HG02571 (cell line): ENCODE measurements around the gene USP48.
"Not testable (repeated sequence)": the region's sequence is repeated elsewhere in the genome, so short reads cannot be mapped to it uniquely, and the experiment has no call there.

Source experiments
- ATAC-seq: cut with Tn5 transposase; IDR thresholded peaks from one replicate; pipeline ENCODE4 v1.9.1; 2021; ENCODE audit warnings: mild to moderate bottlenecking, moderate library complexity; ENCODE audit not compliant: unreplicated experiment

USP48 gene

GRCh38 chr1:21704145-21704544 lies 78.8 kb downstream of the USP48 start:
- ATAC-seq: no peak

GRCh38 chr1:21703318-21703963 lies 79.5 kb downstream of the USP48 start:
- no peak for ATAC-seq

DNA sequence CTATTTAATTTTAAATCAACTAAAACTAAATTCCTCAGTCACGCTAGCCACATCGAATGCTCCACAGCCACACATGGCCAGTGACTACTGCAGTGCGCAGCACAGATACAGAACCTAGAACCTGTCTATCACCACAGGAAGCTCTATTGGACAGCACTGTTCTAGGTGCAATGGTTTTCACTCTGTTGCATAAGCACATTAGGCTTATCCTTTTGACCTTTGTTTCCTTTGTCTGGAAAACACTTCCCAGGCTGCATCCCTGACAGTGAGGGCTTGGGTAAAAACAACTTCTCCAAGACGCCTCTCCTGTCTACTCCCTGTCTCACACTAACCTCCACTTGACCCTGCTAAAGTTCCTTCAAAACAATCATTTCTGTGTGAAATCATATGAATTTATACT lies 80.2 kb downstream of the USP48 start:
- no peak for ATAC-seq

GRCh38 chr1:21701401-21701800 lies 81.5 kb downstream of the USP48 start:
- ATAC-seq: no peak

GRCh38 chr1:21700094-21700493 lies 82.9 kb downstream of the USP48 start:
- ATAC-seq: no peak

GRCh38 chr1:21696931-21697330 lies 86.0 kb downstream of the USP48 start:
- ATAC-seq: no peak

DNA sequence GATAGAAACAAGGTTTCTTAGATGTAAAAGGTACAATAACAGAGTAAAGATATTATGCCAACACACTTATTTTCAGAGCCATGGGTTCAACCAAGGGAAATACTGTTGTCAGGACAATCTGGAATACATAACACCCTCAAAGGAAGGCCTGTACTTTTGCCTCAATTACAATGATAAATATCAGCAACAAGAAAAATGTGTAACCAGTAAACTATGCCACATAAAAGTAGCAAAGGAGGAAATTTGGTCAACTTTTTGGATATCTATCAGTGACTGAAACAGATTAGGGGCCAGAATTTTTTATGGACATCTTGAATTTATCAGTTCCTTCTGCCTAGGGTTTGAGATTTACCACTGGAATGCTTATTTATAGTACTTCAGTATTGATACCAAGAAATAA lies 89.2 kb downstream of the USP48 start:
- ATAC-seq: no peak

DNA sequence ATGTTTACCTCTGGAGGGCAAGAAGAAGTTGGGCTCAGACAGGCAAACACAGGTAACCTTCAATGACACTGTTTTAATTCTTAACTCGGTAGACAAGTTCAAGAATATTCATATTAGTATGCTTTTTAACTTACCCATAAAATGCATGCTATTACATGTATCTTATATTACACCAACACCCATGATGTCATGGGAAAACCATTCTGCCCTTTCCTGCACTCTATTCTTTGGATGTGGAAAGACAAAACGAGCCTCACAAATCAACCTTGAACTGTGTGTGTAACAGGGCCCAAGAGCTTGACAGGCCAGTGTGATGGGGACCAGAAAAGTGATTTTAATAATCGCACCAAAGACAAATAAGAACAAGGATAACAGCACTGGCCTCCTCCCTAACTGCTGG lies 91.2 kb downstream of the USP48 start:
- no peak for ATAC-seq

GRCh38 chr1:21689661-21690372 lies 93.1 kb downstream of the USP48 start:
- ATAC-seq: no peak

- ATAC-seq: no peak
These were observed 95.8 kb downstream of the USP48 start for GRCh38 chr1:21687081-21687529.

GRCh38 chr1:21685946-21686678 lies 96.8 kb downstream of the USP48 start:
- ATAC-seq: no peak

DNA sequence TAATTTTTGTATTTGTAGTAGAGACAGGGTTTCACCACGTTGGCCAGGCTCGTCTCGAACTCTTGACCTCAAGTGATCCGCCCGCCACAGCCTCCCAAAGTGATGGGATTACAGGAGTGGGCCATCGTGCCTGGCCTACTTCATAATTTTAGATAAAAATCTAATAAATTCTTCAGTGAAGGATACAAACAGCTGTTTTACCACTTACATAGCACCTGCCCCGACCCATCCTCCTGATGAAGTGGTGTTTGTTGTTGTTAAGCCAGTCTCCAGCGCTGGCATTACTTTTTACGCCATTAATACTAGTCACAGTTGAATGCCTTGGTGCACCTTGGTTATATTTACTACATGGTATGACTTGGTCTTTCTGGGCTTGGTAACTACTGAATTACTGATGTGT lies 101.5 kb downstream of the USP48 start:
- ATAC-seq: no peak

GRCh38 chr1:21680918-21681317 lies 102.0 kb downstream of the USP48 start:
- ATAC-seq: no peak

DNA sequence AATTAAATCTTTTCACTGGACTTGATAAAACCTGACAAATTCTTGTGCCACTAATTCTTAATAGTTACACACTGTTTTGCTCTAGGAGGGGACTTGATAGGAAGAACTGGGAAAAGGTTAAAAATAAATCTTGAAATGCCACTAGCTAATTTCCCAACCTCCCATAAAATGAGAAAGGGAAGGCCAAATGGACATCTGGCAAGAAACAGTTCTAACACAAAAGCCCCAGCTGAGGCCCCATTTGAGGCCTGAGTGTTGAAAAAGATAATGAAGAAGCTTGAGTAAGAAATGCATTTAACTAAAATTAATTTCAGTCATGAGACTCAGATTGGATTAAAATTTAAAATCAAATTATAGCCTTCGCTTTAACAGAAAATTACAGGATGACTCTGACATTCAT lies 102.6 kb downstream of the USP48 start:
- no peak for ATAC-seq

DNA sequence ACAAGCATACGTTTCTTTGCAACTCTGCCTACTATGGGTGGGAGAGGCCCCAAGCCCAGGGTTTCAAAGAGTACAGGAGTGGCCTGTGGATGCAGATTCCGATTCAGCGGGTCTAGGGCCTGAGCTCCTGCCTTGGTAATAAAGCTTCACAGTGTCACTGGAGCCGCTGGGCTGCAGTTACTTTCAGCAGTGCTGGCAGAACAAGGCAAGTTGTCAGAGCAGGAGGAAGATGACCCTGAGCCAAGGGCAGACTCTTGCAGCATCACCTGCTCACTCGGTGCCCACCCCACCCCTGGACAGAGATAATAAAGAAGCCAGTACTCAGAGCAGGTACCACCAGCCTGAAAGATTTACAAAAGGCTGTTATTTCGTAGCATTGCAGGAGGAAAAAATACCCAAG lies 105.8 kb downstream of the USP48 start:
- ATAC-seq: no peak

- ATAC-seq: no peak
These were observed 108.0 kb downstream of the USP48 start for GRCh38 chr1:21674957-21675356.

- not testable (repeated sequence) for ATAC-seq
These were observed 109.1 kb downstream of the USP48 start for GRCh38 chr1:21673853-21674252.

DNA sequence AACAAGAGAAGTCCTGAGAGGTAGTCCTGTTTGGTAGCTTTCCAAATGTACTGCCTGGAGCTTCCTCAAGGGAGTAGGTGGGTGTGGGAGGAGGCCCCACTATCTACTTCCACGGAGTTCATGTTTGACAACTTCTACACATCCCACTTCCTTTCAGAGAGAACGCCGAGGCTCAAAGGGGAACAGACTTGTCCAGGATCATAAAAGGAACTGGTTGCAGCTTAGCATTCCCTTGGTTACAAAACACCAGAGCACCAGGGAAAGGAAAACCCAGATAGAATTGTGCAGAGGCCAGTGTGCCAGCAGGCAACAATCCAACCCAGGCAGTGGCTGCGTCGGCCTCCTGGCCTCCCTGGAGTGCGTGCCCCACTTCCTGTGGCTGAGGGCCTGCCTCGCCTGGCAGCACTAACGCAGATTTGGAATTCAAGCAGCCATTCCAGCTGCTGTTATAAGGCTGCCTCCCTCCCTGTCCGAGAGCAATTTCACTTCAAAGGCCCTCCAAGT lies 109.6 kb downstream of the USP48 start:
- ATAC-seq: no peak

- ATAC-seq: no peak
These were observed 110.3 kb downstream of the USP48 start for GRCh38 chr1:21672478-21673276.

- no peak for ATAC-seq
These were observed 111.0 kb downstream of the USP48 start for GRCh38 chr1:21671915-21672314.
